GM18951 (cell line): ENCODE data around the gene TLR8.

ENCODE experiments used
- POLR2A ChIP-seq: IDR thresholded peaks from 4 replicates; pipeline ENCODE4 v1.6.1; 2011; ENCODE audit warnings: mild to moderate bottlenecking; ENCODE audit not compliant: insufficient read length, insufficient read depth; ENCODE audit errors: extremely low read depth
- in situ Hi-C: fragments of 300-500 bp; cut with MboI; formaldehyde crosslinking; loops from one replicate; pipeline ENCODE4 v1.12.0; 2022; ENCODE audit warnings: low sequenced_read_pairs, mixed read lengths, inconsistent platforms; ENCODE audit not compliant: unreplicated experiment

The TLR8 gene

GRCh38 chrX:12887141-12887540 lies 19.3 kb upstream of the TLR8 start:
- in situ Hi-C loops: no loop called here
- TF ChIP-seq POLR2A: no peak

GRCh38 chrX:12887767-12888166 lies 18.7 kb upstream of the TLR8 start:
- no peak for TF ChIP-seq POLR2A
- in situ Hi-C loops: no loop called here

GRCh38 chrX:12890467-12890866 lies 16.0 kb upstream of the TLR8 start:
- in situ Hi-C loops: no loop called here
- TF ChIP-seq POLR2A: no peak

GRCh38 chrX:12891171-12891570 lies 15.2 kb upstream of the TLR8 start:
- in situ Hi-C loops: no loop called here
- no peak for TF ChIP-seq POLR2A

- no peak for TF ChIP-seq POLR2A
- in situ Hi-C loops: no loop called here
These were observed 14.4 kb upstream of the TLR8 start for GRCh38 chrX:12891915-12892506.

GRCh38 chrX:12892716-12893115 lies 13.7 kb upstream of the TLR8 start:
- TF ChIP-seq POLR2A: no peak
- in situ Hi-C loops: no loop called here

GRCh38 chrX:12894074-12895030 lies 12.1 kb upstream of the TLR8 start:
- in situ Hi-C loops: no loop called here
- no peak for TF ChIP-seq POLR2A

GRCh38 chrX:12895866-12896265 lies 10.6 kb upstream of the TLR8 start:
- TF ChIP-seq POLR2A: no peak
- in situ Hi-C loops: no loop called here

- in situ Hi-C loops: no loop called here
- TF ChIP-seq POLR2A: no peak
These were observed 9.5 kb upstream of the TLR8 start for GRCh38 chrX:12896935-12897334.

- no peak for TF ChIP-seq POLR2A
- in situ Hi-C loops: no loop called here
These were observed 8.3 kb upstream of the TLR8 start for GRCh38 chrX:12898073-12898472.

- in situ Hi-C loops: no loop called here
- TF ChIP-seq POLR2A: no peak
These were observed 6.9 kb upstream of the TLR8 start for GRCh38 chrX:12899506-12899905.

GRCh38 chrX:12901486-12901885 lies 4.9 kb upstream of the TLR8 start:
- in situ Hi-C loops: loop anchor here (5.0 to 25.0 kb wide), 2 partner anchors 89 to 1111 kb away; no protein-coding TSS in a partner anchor
- no peak for TF ChIP-seq POLR2A

- no peak for TF ChIP-seq POLR2A
- in situ Hi-C loops: loop anchor here (5.0 to 25.0 kb wide), 2 partner anchors 91 to 1109 kb away; no protein-coding TSS in a partner anchor
These were observed 2.8 kb upstream of the TLR8 start for GRCh38 chrX:12903646-12904045.

- in situ Hi-C loops: loop anchor here (25.0 kb wide), 1 partner anchor 1102 kb away; no protein-coding TSS in a partner anchor
- TF ChIP-seq POLR2A: no peak
These were observed 4.2 kb downstream of the TLR8 start for GRCh38 chrX:12910423-12911121.

- in situ Hi-C loops: loop anchor here (25.0 kb wide), 1 partner anchor 1101 kb away; no protein-coding TSS in a partner anchor
- no peak for TF ChIP-seq POLR2A
These were observed 4.7 kb downstream of the TLR8 start for GRCh38 chrX:12911122-12911470.
